ENCODE results near the gene AUP1. TPM values are rescaled to one million over a fixed set of nuclear protein-coding genes. Genes with fewer than 3 reads are reported as not detected.

AUP1 gene
- total RNA-seq, 4 donors from 2014 or later = 112 to 148 (median 115) TPM

- H3K9me3 ChIP-seq = no peaks in the 10 kb centered on the region
- H3K36me3 ChIP-seq = peaks cover 0 to 18% of the 10 kb centered on the region in 2 donors
- H3K27me3 ChIP-seq = peaks cover 35 to 59% (median 37%) of the 10 kb centered on the region in 3 donors
- intact Hi-C loops (cut with DNase I; ENCODE audit: low total_unique reads) = no loop called here
- in situ Hi-C loops (cut with MboI; ENCODE audit: low sequenced_read_pairs in 4 of 4) = no loop called here
- TF ChIP-seq POLR2A (IDR thresholded peaks at IDR 0.05) = peak in 1 of 2 donors; percentile 30
- TF ChIP-seq, protein P1, sequence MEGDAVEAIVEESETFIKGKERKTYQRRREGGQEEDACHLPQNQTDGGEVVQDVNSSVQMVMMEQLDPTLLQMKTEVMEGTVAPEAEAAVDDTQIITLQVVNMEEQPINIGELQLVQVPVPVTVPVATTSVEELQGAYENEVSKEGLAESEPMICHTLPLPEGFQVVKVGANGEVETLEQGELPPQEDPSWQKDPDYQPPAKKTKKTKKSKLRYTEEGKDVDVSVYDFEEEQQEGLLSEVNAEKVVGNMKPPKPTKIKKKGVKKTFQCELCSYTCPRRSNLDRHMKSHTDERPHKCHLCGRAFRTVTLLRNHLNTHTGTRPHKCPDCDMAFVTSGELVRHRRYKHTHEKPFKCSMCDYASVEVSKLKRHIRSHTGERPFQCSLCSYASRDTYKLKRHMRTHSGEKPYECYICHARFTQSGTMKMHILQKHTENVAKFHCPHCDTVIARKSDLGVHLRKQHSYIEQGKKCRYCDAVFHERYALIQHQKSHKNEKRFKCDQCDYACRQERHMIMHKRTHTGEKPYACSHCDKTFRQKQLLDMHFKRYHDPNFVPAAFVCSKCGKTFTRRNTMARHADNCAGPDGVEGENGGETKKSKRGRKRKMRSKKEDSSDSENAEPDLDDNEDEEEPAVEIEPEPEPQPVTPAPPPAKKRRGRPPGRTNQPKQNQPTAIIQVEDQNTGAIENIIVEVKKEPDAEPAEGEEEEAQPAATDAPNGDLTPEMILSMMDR (IDR thresholded peaks at IDR 0.05 in 4 of 5, conservative IDR thresholded peaks at IDR 0.05 in 1 of 5) = no peak
- H3K4me1 ChIP-seq = peaks cover 33 to 50% of the 10 kb centered on the region in 2 donors
- ATAC-seq (no peak), DNase-seq (no peak)
- H3K4me3 ChIP-seq = peak overlapping the region; percentile 56 to 65 (median 60)
- H3K27ac ChIP-seq = peak overlapping the region; percentile 72 to 86 (median 79)
Measured at GRCh38 chr2:74503506-74504475, 25.7 kb downstream of the AUP1 start.

GRCh38 chr2:74502720-74503505, 26.6 kb downstream of the AUP1 start:
- peak overlapping the region; percentile 72 to 86 (median 79) for H3K27ac ChIP-seq
- H3K4me1 ChIP-seq = peaks cover 36 to 54% of the 10 kb centered on the region in 2 donors
- intact Hi-C loops (cut with DNase I; ENCODE audit: low total_unique reads) (no loop called here), in situ Hi-C loops (cut with MboI; ENCODE audit: low sequenced_read_pairs in 4 of 4) (no loop called here)
- peak; percentile 71 to 75 for DNase-seq
- H3K27me3 ChIP-seq = peaks cover 38 to 68% (median 46%) of the 10 kb centered on the region in 3 donors
- H3K36me3 ChIP-seq = peaks cover 0 to 18% of the 10 kb centered on the region in 2 donors
- no peaks in the 10 kb centered on the region for H3K9me3 ChIP-seq
- H3K4me3 ChIP-seq = peak overlapping the region; percentile 56 to 65 (median 60)
- peak; percentile 33 to 62 for TF ChIP-seq POLR2A (IDR thresholded peaks at IDR 0.05)
- TF ChIP-seq, protein P1 (IDR thresholded peaks at IDR 0.05 in 4 of 5, conservative IDR thresholded peaks at IDR 0.05 in 1 of 5) = peak in 2 of 5 experiments; percentile 7 to 20
- ATAC-seq = no peak

DNA sequence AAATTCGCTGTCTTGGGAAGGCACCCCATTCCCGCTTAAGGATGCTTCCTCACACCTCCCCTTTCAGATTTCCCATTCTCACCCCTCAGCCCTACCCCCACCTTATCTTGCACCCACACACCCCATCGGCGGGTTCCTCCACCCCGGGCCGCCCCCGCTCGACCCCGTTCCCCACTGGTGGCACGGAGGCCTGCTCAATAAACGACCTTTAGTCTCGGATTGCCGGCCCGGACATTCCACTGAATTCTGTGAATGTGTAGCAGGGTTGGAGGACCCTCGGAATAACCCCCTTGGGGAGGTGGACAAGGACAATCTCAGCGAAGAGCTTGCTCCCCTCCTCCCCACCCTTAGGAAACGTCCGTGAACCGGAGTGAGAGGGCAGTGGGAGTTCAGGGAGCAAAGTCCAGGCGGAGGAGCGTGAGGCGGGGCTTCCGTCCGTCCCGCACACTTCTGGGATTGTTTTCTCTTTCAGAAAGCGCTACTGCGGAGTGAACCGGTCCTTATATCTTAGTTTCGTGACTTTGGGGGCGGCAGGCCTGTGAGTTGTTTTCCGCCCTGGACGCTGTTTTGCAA, 27.3 kb downstream of the AUP1 start:
- H3K27me3 ChIP-seq = peaks cover 44 to 74% (median 52%) of the 10 kb centered on the region in 3 donors
- H3K27ac ChIP-seq = peak overlapping the region in 3 of 4 donors; percentile 79 to 86 (median 79)
- in situ Hi-C loops (cut with MboI; ENCODE audit: low sequenced_read_pairs in 4 of 4) = no loop called here
- peak overlapping the region; percentile 56 to 65 (median 60) for H3K4me3 ChIP-seq
- peaks cover 0 to 18% of the 10 kb centered on the region in 2 donors for H3K36me3 ChIP-seq
- intact Hi-C loops (cut with DNase I; ENCODE audit: low total_unique reads) = no loop called here
- H3K9me3 ChIP-seq = no peaks in the 10 kb centered on the region
- TF ChIP-seq, protein P1 (IDR thresholded peaks at IDR 0.05 in 4 of 5, conservative IDR thresholded peaks at IDR 0.05 in 1 of 5) = no peak
- TF ChIP-seq POLR2A (IDR thresholded peaks at IDR 0.05) = no peak
- no peak for DNase-seq
- H3K4me1 ChIP-seq = peaks cover 40 to 58% of the 10 kb centered on the region in 2 donors
- no peak for ATAC-seq

DNA sequence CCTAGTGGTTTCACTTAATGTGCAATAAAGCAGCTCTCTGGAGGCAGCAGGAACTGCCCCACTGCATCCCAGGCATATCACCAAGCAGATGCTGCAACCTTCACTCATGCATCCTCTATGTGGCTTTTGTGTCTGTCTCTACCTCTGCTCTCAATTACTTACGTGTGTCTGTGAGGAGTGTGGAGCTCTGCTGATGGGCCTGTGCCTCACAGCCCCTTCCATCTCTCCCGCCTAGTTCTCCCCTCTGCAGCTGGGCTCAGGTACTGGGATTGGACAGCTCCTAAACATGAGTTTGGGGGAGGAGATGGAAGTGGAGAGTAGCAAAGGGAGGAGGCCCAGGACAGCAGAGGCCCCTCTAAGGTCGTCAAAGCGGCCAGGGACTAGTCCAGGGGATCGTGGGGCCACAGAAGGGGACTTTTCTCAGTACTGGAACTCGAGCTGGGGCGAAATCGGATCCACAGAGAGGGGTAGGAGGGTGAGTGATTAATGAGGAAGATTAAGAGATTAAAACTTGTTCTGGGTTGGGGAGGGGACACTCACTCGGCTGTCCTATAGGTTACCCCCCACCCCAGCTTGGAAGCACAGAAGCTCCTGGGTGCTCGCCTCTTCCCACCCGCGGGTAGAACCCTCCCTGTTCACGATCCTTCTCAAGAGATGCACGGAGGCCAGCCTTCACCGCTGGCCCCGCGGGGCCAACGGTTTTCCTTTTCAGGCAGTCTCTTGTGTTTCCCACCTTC, 28.0 kb downstream of the AUP1 start:
- H3K36me3 ChIP-seq = peaks cover 0 to 18% of the 10 kb centered on the region in 2 donors
- DNase-seq (no peak), ATAC-seq (no peak)
- H3K27me3 ChIP-seq = peaks cover 44 to 78% (median 57%) of the 10 kb centered on the region in 3 donors
- H3K9me3 ChIP-seq = no peaks in the 10 kb centered on the region
- peaks cover 36 to 51% of the 10 kb centered on the region in 2 donors for H3K4me1 ChIP-seq
- intact Hi-C loops (cut with DNase I; ENCODE audit: low total_unique reads) = no loop called here
- no peak overlapping the region for H3K4me3 ChIP-seq
- in situ Hi-C loops (cut with MboI; ENCODE audit: low sequenced_read_pairs in 4 of 4) = no loop called here
- no peak overlapping the region for H3K27ac ChIP-seq
- TF ChIP-seq POLR2A (IDR thresholded peaks at IDR 0.05) = no peak
- TF ChIP-seq, protein P1 (IDR thresholded peaks at IDR 0.05 in 4 of 5, conservative IDR thresholded peaks at IDR 0.05 in 1 of 5) = no peak

Measured in gastrocnemius medialis (tissue), 4 donors.